Amniotic epithelial cell (primary cell): ENCODE data around the gene P2RY6.

Experiments used
- DNase-seq: peaks from one replicate; pipeline ENCODE4 v3.0.0-alpha.2; 2010; ENCODE audit warnings: low read depth

P2RY6 gene

GRCh38 chr11:73297231-73297590 lies 25.1 kb downstream of the P2RY6 start:
- DNase-seq = no peak

GRCh38 chr11:73297702-73298101 lies 25.6 kb downstream of the P2RY6 start:
- no peak for DNase-seq

- DNase-seq = no peak
These were observed 26.1 kb downstream of the P2RY6 start for GRCh38 chr11:73298233-73298632.

- no peak for DNase-seq
These were observed 27.6 kb downstream of the P2RY6 start for GRCh38 chr11:73299751-73300150.

GRCh38 chr11:73306069-73306841 lies 34.1 kb downstream of the P2RY6 start:
- no peak for DNase-seq

GRCh38 chr11:73306977-73307322 lies 34.8 kb downstream of the P2RY6 start:
- no peak for DNase-seq

- peak; percentile 98 for DNase-seq
These were observed 35.3 kb downstream of the P2RY6 start for GRCh38 chr11:73307323-73308002.

- peak; percentile 72 for DNase-seq
These were observed 36.1 kb downstream of the P2RY6 start, which contains the start of gene ARHGEF17 for GRCh38 chr11:73308003-73308960. TSS of gene ARHGEF17 (plus strand) at chr11:73308276. CDS start at chr11:73308639, 363 bp downstream.

- peak; percentile 96 for DNase-seq
These were observed 37.1 kb downstream of the P2RY6 start for GRCh38 chr11:73308961-73309919.

- DNase-seq = no peak
These were observed 37.9 kb downstream of the P2RY6 start for GRCh38 chr11:73310076-73310475.

GRCh38 chr11:73310661-73311393 lies 38.7 kb downstream of the P2RY6 start:
- no peak for DNase-seq

GRCh38 chr11:73311394-73311869 lies 39.3 kb downstream of the P2RY6 start:
- DNase-seq = no peak

- DNase-seq = no peak
These were observed 39.9 kb downstream of the P2RY6 start for GRCh38 chr11:73312036-73312435.

- peak; percentile 60 for DNase-seq
These were observed 40.8 kb downstream of the P2RY6 start for GRCh38 chr11:73312851-73313327.

- no peak for DNase-seq
These were observed 41.5 kb downstream of the P2RY6 start for GRCh38 chr11:73313652-73314051.

- DNase-seq = peak; percentile 97
These were observed 42.2 kb downstream of the P2RY6 start for GRCh38 chr11:73314117-73314961.

- DNase-seq = no peak
These were observed 43.3 kb downstream of the P2RY6 start for GRCh38 chr11:73315293-73316020.

- DNase-seq = no peak
These were observed 44.3 kb downstream of the P2RY6 start for GRCh38 chr11:73316422-73316821.

- no peak for DNase-seq
These were observed 45.2 kb downstream of the P2RY6 start for GRCh38 chr11:73317373-73317772.
